AG08395 (cell line): Measurements from ENCODE around the gene MYO7A.

ENCODE experiments used
- DNase-seq: peaks from one replicate; pipeline ENCODE4 v3.0.0; 2012; ENCODE audit warnings: mixed read lengths, low spot score

Gene MYO7A

DNA sequence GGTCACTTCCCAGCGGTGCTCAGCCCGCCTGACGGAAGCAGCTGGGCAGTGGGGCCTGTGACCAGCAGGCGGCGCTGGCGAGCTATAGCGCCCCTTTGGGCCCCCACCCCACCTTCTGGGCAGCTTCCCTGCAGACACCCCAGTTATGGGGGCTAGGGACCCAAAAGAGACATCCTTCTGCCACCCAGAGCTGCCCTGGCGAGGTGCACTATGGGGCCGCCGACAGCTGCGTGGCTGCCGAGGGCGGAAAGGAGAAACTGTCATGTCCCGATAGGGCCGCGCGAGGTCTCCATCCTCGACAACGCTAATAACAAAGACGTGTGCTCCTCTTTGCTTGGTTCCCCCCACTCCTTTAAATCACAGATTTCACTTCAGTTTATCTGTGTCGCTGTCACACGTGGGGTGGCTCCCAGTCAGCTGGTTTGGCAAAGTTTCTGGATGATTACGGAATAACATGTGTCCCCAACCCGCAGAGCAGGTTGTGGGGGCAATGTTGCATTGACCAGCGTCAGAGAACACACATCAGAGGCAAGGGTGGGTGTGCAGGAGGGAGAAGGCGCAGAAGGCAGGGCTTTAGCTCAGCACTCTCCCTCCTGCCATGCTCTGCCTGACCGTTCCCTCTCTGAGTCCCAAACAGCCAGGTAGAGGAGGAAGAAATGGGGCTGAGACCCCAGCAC is 673 bp upstream of the MYO7A start:
- peak; percentile 64 for DNase-seq

- no peak for DNase-seq
These were observed 1.2 kb downstream of the MYO7A start for GRCh38 chr11:77129069-77129841.

- DNase-seq: no peak
These were observed 2.1 kb downstream of the MYO7A start for GRCh38 chr11:77129842-77130756.

- peak; percentile 46 for DNase-seq
These were observed 2.9 kb downstream of the MYO7A start for GRCh38 chr11:77130763-77131513.

GRCh38 chr11:77131560-77131959 is 3.5 kb downstream of the MYO7A start:
- DNase-seq: no peak

- DNase-seq: no peak
These were observed 7.0 kb downstream of the MYO7A start for GRCh38 chr11:77135069-77135468.

DNA sequence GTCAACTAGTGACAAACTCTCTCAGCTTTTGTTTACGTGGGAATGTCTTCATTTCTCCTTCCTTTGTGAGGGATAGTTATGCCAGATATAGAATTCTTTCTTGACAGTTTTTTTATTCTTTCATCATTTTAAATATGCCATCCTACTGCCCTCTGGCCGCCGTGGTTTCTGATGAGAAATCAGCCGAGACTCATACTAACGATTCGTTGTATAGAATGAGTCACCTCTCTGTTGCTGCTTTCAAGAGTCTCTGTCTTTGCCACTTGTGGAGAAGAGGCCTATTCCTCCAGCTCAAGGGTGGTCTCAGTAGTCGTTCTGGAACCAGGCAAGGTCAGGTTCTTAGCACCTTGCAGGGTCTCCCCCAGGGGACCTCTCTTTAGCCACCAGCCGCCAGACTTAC is 8.0 kb downstream of the MYO7A start:
- no peak for DNase-seq

- no peak for DNase-seq
These were observed 8.9 kb downstream of the MYO7A start for GRCh38 chr11:77136784-77137420.

- DNase-seq: no peak
These were observed 9.4 kb downstream of the MYO7A start for GRCh38 chr11:77137421-77137820.

GRCh38 chr11:77138106-77138649 is 10.1 kb downstream of the MYO7A start:
- DNase-seq: no peak

DNA sequence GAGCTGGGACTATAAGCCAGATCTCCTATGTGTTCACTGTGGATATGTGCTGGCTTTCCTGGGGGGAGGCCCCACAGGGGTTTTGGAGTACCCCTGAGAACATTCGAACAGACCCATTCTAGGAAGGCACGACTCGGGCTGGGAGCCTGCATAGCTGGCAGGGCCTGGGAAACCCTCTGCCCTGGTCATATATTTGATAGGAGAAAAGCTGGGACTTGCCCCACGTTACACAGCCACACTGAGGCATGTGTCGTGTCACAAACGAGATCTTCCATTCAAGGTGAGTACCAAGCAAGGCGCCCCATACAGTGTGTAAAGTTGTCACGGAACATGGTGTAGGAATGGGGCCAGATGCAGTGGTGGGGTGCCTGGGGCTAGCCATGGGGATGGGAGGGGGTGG is 11.2 kb downstream of the MYO7A start:
- no peak for DNase-seq

- DNase-seq: peak; percentile 38
These were observed 12.3 kb downstream of the MYO7A start for GRCh38 chr11:77140231-77140851.

DNA sequence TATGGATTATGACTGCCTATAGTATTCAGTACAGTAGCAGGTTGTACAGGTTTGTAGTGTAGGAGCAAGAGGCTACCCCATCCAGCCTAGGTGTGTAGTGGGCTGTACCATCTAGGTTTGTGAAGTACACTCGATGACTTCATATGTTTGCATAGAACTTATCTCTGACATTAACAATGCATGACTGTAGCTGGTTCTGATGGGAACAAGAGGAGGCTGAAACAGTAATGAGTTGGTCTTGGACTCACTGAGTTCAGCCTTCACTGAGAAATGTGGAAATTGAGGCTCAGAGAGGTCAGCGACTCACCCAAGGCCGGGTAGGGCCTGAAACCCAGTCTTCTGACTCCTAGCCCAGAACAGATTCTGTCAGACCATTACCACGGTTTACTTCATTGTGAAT is 13.0 kb downstream of the MYO7A start:
- DNase-seq: no peak

- DNase-seq: no peak
These were observed 13.4 kb downstream of the MYO7A start for GRCh38 chr11:77141475-77141874.

DNA sequence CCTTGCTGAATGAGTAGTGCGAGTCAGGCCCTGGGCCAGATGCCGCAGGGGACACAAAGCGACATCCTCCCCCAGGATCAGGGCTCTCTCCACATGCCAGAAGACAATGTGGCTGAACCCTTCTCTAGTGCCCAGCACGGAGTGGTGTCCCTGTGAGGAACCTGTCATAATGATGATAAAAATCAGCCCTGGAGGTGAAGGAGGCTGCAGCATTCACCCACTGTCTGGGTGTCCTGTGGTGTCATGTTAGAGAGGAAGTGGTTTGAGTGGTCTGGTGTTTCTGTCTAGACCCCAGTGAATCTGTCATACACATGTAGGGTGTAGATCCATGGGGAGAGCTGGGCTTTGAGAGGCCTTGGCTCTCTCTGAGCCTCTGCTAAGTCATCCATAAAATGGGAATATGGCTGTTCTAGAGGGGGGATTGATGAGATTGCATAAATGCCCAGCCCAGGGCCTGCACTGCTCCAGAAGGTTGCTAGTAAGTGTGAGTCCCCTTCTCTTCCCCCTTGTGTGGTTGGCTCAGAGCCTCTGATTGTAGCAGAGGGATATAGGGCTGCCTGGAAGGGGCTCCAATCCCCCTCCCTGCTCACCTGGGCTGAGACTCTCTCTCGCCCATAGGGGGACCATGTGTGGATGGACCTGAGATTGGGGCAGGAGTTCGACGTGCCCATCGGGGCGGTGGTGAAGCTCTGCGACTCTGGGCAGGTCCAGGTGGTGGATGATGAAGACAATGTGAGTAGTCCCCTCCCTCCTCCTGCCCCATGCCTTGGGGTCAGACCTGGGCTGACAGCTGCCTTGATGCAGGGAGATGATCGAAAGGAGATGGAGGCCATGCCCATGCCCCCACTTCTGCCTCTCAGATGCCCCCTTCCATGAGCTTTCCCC is 14.3 kb downstream of the MYO7A start:
- DNase-seq: no peak

DNA sequence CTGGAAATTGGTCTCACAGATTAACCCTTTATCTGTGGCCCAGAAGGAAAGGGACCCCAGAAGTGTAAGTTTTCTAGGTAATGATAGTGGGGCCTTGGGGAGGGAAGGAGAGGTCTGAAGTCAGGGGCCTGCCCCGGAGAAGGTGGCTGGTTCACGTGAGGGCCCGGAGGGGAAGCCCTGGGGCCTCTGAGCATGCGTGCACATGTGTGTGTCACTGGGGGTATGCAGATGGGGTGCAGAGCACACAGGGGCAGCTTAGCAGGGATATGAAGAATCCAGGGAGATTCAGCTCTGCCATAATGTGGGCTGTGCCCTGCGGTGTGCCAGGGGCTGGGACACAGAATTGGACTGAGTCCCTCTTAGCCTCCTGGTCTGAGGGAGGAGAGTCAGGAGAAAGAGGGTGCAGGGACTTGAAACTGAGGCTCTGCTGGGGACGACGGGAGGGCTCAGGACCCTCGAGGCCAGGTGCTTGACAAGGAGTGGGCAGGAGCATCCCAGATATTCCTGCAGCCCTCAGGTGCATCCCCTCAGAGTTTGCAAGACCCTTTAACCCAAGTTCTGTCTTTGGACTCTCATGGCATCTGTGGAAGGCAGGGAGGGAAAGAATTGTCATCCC is 15.5 kb downstream of the MYO7A start:
- DNase-seq: no peak

DNA sequence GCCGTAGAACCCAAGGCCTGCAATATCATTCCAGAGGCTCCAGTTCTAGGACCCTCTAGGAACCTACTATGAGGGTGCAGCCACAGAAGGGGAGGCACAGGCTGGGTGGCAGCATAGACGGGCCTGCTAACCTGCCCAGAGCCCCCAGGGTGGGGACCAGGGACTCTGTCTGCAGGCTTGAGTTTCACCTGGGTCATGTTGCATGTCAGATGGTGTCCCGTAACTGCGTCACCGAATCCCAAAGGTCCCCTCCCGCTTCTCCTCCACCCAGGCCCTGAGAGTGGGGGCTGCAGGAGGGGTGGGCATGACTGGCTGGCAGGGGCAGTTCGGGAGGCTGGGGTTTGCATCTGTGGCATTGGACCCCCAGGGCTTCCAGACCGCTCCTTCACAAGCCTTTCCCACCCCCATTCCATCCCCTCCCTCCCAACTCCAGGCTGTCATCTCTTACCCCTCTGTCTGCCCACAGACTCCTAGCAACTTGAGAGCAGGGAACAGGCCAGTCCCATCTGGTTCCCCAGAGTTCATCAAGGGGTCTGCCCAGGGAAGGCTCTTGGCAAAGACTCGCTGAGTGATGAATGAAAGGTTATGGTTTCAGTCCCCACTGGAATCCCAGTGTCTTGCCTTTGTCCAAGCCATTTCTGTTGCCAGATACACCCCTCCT is 16.3 kb downstream of the MYO7A start:
- DNase-seq: no peak

GRCh38 chr11:77144857-77145428 is 16.9 kb downstream of the MYO7A start:
- no peak for DNase-seq
